ENCODE results near the gene ENAM. TPM values are rescaled to one million over a fixed set of nuclear protein-coding genes. Genes with fewer than 3 reads are reported as not detected.
"Not testable (repeated sequence)": the region's sequence is repeated elsewhere in the genome, so short reads cannot be mapped to it uniquely, and the experiment has no call there.

Gene ENAM
- total RNA-seq, 1 donor = not detected

- Histone ChIP-seq H3K4me1 (ENCODE audit: insufficient read depth, low read length) (peaks cover 7% of the 10 kb centered on the region), H3K9me3 (ENCODE audit: low read depth, low read length) (no peaks in the 10 kb centered on the region), H3K4me3 (ENCODE audit: low read length) (no peak overlapping the region), H3K27me3 (ENCODE audit: insufficient read depth, low read length) (no peaks in the 10 kb centered on the region)
Observed at GRCh38 chr4:70680934-70681333, 52.4 kb downstream of the ENAM start.

DNA sequence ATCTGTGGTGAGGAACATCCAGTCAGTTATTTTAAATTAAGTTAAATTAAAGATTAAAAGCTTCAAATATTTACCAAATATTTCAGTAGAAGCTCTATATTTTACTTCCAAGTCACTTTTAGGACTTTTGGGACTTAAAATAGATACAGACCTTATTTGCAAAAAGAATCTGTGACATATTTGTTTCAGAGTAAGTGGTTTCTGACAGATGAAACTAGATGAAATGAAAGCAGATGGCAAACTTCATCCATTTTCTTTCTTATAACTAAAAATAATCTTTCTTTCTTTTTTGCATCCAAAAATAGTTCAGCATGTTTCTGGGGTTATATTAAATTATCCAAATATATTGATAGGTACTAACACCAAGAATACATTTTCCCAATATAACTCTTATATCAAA lies 53.2 kb downstream of the ENAM start:
- Histone ChIP-seq H3K4me3 (ENCODE audit: low read length) (no peak overlapping the region), H3K9me3 (ENCODE audit: low read depth, low read length) (no peaks in the 10 kb centered on the region), H3K27me3 (ENCODE audit: insufficient read depth, low read length) (no peaks in the 10 kb centered on the region), H3K4me1 (ENCODE audit: insufficient read depth, low read length) (peaks cover 5% of the 10 kb centered on the region)

DNA sequence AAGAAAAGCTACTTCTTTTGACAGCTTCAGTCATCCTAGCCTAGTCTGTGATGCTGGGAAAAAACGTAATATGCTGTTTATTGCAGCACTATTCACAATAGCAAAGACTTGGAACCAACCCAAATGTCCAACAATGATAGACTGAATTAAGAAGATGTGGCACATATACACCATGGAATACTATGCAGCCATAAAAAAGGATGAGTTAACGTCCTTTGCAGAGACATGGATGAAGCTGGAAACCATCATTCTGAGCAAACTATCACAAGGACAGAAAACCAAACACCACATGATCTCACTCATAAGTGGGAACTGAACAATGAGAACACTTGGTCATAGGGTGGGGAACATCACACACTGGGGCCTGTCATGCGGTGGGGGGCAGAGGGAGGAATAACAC lies 53.6 kb downstream of the ENAM start:
- not testable (repeated sequence) for H3K27me3 ChIP-seq (ENCODE audit: insufficient read depth, low read length); H3K9me3 ChIP-seq (ENCODE audit: low read depth, low read length); H3K4me1 ChIP-seq (ENCODE audit: insufficient read depth, low read length); H3K4me3 ChIP-seq (ENCODE audit: low read length)

DNA sequence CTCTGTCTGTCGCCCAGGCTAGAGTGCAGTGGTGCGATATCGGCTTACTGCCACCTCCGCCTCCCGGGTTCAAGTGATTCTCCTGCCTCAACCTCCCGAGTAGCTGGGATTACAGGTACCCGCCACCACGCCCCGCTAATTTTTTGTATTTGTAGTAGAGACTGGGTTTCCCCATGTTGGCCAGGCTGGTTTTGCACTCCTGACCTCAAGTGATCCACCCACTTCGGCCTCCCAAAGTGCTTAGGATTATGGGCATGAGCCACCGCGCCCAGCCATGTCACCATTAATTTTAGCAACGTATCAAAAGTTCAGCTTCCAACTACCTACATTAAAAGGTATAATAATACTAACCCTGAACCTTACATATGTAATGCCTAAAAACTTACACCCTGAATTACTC lies 58.8 kb downstream of the ENAM start:
- Histone ChIP-seq H3K4me1 (ENCODE audit: insufficient read depth, low read length) (peaks cover 42% of the 10 kb centered on the region), H3K4me3 (ENCODE audit: low read length) (peak overlapping the region; percentile 89), H3K27me3 (ENCODE audit: insufficient read depth, low read length) (no peaks in the 10 kb centered on the region), H3K9me3 (ENCODE audit: low read depth, low read length) (no peaks in the 10 kb centered on the region)

- Histone ChIP-seq H3K4me3 (ENCODE audit: low read length) (peak within 1 kb of the TSS; percentile 89), H3K4me1 (ENCODE audit: insufficient read depth, low read length) (peaks cover 44% of the 10 kb centered on the region), H3K9me3 (ENCODE audit: low read depth, low read length) (no peaks in the 10 kb centered on the region), H3K27me3 (ENCODE audit: insufficient read depth, low read length) (no peaks in the 10 kb centered on the region)
Observed at GRCh38 chr4:70687821-70688794, 59.6 kb downstream of the ENAM start, which contains the start of gene UTP3. Gene UTP3, plus strand, starts transcription at chr4:70688532. Its CDS starts 146 bp downstream, at chr4:70688678.

- Histone ChIP-seq H3K27me3 (ENCODE audit: insufficient read depth, low read length) (no peaks in the 10 kb centered on the region), H3K9me3 (ENCODE audit: low read depth, low read length) (no peaks in the 10 kb centered on the region), H3K4me3 (ENCODE audit: low read length) (peak overlapping the region; percentile 89), H3K4me1 (ENCODE audit: insufficient read depth, low read length) (peaks cover 44% of the 10 kb centered on the region)
Observed at GRCh38 chr4:70688795-70689231, 60.3 kb downstream of the ENAM start.

GRCh38 chr4:70691661-70692060 lies 63.1 kb downstream of the ENAM start:
- no peaks in the 10 kb centered on the region for H3K9me3 ChIP-seq (ENCODE audit: low read depth, low read length)
- peaks cover 44% of the 10 kb centered on the region for H3K4me1 ChIP-seq (ENCODE audit: insufficient read depth, low read length)
- no peak overlapping the region for H3K4me3 ChIP-seq (ENCODE audit: low read length)
- no peaks in the 10 kb centered on the region for H3K27me3 ChIP-seq (ENCODE audit: insufficient read depth, low read length)

DNA sequence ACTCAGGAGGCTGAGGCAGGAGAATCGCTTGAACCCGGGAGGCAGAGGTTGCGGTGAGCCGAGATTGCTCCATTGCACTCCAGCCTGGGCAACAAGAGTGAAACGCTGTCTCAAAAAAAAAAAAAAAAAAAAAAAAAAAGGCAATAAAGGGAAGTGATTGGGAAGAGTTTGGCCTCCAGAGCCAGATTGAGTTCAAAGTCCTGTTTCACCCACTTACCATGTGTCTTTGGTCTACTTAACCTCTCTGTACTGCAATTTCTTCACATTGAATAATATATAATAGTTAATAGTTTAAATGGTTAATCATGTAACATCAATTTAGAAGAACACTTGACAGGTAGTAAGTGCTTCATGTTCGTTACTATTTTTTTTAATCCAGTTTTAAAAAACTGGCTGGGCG lies 66.1 kb downstream of the ENAM start:
- not testable (repeated sequence) for H3K4me3 ChIP-seq (ENCODE audit: low read length); H3K9me3 ChIP-seq (ENCODE audit: low read depth, low read length); H3K27me3 ChIP-seq (ENCODE audit: insufficient read depth, low read length)
- peaks cover 23% of the 10 kb centered on the region for H3K4me1 ChIP-seq (ENCODE audit: insufficient read depth, low read length)

Other genes starting within 250 kb of the ENAM start
- not detected for gene SMR3B, start 245.6 kb upstream of the ENAM start, total RNA-seq
- gene OPRPN, start 230.8 kb upstream of the ENAM start, total RNA-seq = 0.52 TPM
- not detected for gene MUC7, start 156.5 kb upstream of the ENAM start, total RNA-seq
- not detected for gene AMTN, start 110.2 kb upstream of the ENAM start, total RNA-seq
- not detected for gene AMBN, start 36.5 kb upstream of the ENAM start, total RNA-seq
- 45.8 TPM for gene JCHAIN, start 37.8 kb downstream of the ENAM start, total RNA-seq
- 15.4 TPM for gene UTP3, start 59.8 kb downstream of the ENAM start, total RNA-seq
- 40.3 TPM for gene RUFY3, start 93.2 kb downstream of the ENAM start, total RNA-seq
- 47.8 TPM for gene GRSF1, start 211.1 kb downstream of the ENAM start, total RNA-seq

All from mononuclear cell (primary cell).